Type B pancreatic cell (in vitro differentiated cells): Measurements from ENCODE around the gene ERC1. TPM values are rescaled to one million over a fixed set of nuclear protein-coding genes. Genes with fewer than 3 reads are reported as not detected.

Source experiments
- DNase-seq: peaks from one replicate; pipeline ENCODE4 v3.0.0; 2021; ENCODE audit warnings: mixed read lengths; ENCODE audit not compliant: unreplicated experiment; ENCODE audit errors: extremely low spot score
- H3K27ac Mint-ChIP-seq: 2 replicates; pipeline ENCODE4 v1.8.0; 2021; ENCODE audit warnings: mild to moderate bottlenecking, mixed read lengths
- H3K27me3 Mint-ChIP-seq: 2 replicates; pipeline ENCODE4 v1.8.0; 2021; ENCODE audit warnings: mixed read lengths
- H3K36me3 Mint-ChIP-seq: 2 replicates; pipeline ENCODE4 v1.8.0; 2021; ENCODE audit warnings: mixed read lengths
- H3K4me1 Mint-ChIP-seq: one replicate; pipeline ENCODE4 v1.8.0; 2021; ENCODE audit warnings: mixed read lengths; ENCODE audit not compliant: unreplicated experiment
- H3K4me3 Mint-ChIP-seq: 2 replicates; pipeline ENCODE4 v1.8.0; 2021; ENCODE audit warnings: mild to moderate bottlenecking, mixed read lengths
- H3K9me3 Mint-ChIP-seq: 2 replicates; pipeline ENCODE4 v1.8.0; 2021; ENCODE audit warnings: mixed read lengths
- total RNA-seq: library from RNA; stranded (reverse); gene quantifications from 2 replicates; pipeline ENCODE4 v1.2.1, GENCODE V29; 2021; ENCODE audit warnings: low replicate concordance
- TF ChIP-seq, protein P1 (sequence below): fragments of 200-600 bp; sonication (generic); conservative IDR thresholded peaks from 2 replicates; pipeline ENCODE4 v1.5.0; 2021; ENCODE audit warnings: antibody characterized with exemption, mild to moderate bottlenecking

ERC1 gene
- total RNA-seq, 1 donor from 2014 or later = 62.8 TPM

DNA sequence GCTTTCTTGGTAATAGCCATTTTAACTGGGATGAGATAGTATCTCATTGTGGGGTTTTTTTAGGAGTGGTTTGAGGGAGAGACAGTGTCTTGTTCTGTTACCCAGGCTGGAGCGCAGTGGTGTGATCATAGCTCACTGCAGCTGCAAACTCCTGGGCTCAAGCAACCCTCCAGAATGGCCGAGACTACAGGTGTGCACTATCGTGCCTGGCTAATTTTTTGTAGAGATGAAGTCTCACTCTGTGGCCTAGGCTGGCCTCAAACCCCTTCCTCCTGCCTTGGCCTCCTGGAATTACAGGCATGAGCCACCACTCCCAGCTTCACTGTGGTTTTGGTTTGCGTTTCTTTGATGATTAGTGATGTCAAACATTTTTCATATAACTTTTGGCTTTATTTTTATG lies 293.6 kb downstream of the ERC1 start:
- Mint-ChIP-seq H3K36me3 (peaks cover 37% of the 10 kb centered on the region), H3K27me3 (no peaks in the 10 kb centered on the region), H3K9me3 (peaks cover 4% of the 10 kb centered on the region), H3K4me1 (peaks cover 12% of the 10 kb centered on the region), H3K27ac (no peak overlapping the region), H3K4me3 (no peak overlapping the region)
- no peak for DNase-seq
- TF ChIP-seq, protein P1, sequence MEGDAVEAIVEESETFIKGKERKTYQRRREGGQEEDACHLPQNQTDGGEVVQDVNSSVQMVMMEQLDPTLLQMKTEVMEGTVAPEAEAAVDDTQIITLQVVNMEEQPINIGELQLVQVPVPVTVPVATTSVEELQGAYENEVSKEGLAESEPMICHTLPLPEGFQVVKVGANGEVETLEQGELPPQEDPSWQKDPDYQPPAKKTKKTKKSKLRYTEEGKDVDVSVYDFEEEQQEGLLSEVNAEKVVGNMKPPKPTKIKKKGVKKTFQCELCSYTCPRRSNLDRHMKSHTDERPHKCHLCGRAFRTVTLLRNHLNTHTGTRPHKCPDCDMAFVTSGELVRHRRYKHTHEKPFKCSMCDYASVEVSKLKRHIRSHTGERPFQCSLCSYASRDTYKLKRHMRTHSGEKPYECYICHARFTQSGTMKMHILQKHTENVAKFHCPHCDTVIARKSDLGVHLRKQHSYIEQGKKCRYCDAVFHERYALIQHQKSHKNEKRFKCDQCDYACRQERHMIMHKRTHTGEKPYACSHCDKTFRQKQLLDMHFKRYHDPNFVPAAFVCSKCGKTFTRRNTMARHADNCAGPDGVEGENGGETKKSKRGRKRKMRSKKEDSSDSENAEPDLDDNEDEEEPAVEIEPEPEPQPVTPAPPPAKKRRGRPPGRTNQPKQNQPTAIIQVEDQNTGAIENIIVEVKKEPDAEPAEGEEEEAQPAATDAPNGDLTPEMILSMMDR = no peak

DNA sequence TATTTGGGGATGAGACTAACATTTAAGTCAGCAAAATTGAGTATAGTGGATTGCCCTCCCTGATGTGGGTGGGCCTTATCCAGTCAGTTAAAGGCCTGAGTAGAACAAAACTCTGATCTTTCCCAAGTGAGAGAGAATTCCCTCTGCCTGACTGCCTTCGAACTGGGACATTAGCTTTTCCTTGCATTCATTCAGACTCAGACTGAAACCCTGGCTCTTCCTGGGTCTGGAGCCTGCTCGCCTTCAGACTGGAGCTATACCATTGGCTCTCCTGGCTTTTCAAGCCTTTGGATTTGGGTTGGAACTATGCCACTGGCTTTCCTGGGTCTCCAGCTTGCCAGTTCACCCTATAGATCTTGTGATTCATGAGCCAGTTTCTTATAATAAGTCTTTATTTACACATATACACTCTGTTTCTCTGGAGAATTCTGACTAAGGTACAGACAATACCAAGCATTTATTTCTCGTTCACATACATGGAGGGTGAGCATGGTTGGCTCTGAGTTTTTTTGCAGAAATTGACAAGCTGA lies 296.5 kb downstream of the ERC1 start:
- TF ChIP-seq, protein P1 = no peak
- Mint-ChIP-seq H3K27me3 (no peaks in the 10 kb centered on the region), H3K9me3 (peaks cover 4% of the 10 kb centered on the region), H3K4me3 (no peak overlapping the region), H3K27ac (no peak overlapping the region), H3K36me3 (peaks cover 50% of the 10 kb centered on the region), H3K4me1 (peaks cover 10% of the 10 kb centered on the region)
- no peak for DNase-seq

DNA sequence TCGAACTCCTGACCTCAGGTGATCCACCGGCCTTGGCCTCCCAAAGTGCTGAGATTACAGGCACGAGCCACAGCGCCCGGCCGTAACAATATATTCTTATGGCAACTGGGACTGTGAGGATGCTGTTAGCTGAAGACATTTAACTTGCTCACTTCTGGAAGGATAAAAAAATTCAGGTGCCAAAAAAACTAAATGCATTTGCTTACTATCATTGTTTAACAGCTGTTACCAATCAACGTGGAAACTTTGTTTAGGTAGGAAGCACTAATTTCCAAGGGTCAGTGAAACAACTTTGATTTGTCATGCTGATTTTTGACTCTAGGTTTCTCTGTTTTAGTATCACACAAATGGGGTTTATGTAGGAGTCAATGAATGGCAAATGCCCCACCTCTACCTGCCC lies 297.3 kb downstream of the ERC1 start:
- no peak overlapping the region for H3K27ac Mint-ChIP-seq
- TF ChIP-seq, protein P1 = no peak
- H3K4me3 Mint-ChIP-seq = no peak overlapping the region
- peaks cover 4% of the 10 kb centered on the region for H3K9me3 Mint-ChIP-seq
- DNase-seq = no peak
- peaks cover 48% of the 10 kb centered on the region for H3K36me3 Mint-ChIP-seq
- no peaks in the 10 kb centered on the region for H3K27me3 Mint-ChIP-seq
- H3K4me1 Mint-ChIP-seq = peaks cover 2% of the 10 kb centered on the region

DNA sequence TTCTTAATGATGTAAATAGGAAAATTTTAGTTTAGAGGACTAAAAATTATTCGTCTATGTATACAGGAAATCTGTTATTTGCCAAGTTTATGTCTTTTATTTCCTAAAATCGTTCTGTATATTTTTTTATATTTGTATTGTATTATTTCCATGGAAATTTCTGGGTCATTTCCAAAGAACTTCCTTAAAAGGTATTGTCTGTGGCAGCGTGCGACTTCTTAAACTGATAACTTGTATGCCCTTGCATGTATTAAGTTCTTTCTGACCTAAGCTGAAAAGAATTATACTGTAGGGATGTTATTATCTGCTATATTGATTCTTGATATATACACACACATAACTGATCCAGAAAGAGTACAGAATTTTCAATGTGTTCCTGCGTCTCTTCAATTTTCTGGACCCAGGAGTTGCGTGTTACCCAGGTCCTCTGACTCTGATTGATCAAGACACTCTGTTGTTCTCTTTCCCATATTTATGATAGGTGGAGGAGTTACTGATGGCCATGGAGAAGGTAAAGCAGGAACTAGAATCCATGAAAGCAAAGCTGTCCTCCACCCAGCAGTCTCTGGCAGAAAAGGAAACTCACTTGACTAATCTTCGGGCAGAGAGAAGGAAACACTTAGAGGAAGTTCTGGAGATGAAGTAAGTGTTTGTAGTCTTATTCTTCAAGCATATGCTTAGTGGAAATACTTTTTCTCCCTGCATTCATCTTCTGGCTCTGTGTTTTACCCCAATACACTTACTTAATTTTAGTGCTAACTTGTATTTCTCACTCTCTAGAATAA lies 298.5 kb downstream of the ERC1 start:
- Mint-ChIP-seq H3K4me1 (peaks cover 4% of the 10 kb centered on the region), H3K9me3 (no peaks in the 10 kb centered on the region), H3K27me3 (no peaks in the 10 kb centered on the region), H3K27ac (no peak overlapping the region), H3K4me3 (no peak overlapping the region), H3K36me3 (peaks cover 46% of the 10 kb centered on the region)
- TF ChIP-seq, protein P1 = no peak
- DNase-seq = no peak

DNA sequence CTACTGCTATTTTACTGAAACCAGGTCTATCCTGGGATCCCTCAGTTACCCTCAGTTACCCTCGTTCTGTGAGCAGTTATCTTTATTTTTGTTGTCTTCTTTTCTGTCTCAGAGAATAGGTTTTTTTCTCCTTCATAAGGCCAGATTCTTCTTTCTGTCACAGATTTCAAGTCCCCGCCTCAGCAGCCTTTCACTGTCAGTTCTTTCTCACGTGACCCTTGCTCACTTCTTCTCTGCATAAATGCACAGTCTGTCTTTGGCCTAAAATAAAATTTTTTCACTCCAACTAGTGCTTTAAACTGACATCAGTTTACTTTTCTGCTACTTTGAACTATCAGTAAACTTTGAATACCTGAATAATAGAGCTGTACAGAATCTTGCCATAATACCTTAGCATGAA lies 299.7 kb downstream of the ERC1 start:
- Mint-ChIP-seq H3K4me3 (no peak overlapping the region), H3K36me3 (peaks cover 48% of the 10 kb centered on the region), H3K27me3 (no peaks in the 10 kb centered on the region), H3K27ac (no peak overlapping the region), H3K9me3 (no peaks in the 10 kb centered on the region), H3K4me1 (peaks cover 4% of the 10 kb centered on the region)
- no peak for DNase-seq
- TF ChIP-seq, protein P1 = no peak
